IPS DF 19.7 (cell line): ENCODE results near the gene RPLP2.

Experiments
- DNase-seq: peaks from one replicate; pipeline ENCODE4 v3.0.0-alpha.2; 2013; ENCODE audit warnings: low read depth, low spot score

Gene RPLP2

DNA sequence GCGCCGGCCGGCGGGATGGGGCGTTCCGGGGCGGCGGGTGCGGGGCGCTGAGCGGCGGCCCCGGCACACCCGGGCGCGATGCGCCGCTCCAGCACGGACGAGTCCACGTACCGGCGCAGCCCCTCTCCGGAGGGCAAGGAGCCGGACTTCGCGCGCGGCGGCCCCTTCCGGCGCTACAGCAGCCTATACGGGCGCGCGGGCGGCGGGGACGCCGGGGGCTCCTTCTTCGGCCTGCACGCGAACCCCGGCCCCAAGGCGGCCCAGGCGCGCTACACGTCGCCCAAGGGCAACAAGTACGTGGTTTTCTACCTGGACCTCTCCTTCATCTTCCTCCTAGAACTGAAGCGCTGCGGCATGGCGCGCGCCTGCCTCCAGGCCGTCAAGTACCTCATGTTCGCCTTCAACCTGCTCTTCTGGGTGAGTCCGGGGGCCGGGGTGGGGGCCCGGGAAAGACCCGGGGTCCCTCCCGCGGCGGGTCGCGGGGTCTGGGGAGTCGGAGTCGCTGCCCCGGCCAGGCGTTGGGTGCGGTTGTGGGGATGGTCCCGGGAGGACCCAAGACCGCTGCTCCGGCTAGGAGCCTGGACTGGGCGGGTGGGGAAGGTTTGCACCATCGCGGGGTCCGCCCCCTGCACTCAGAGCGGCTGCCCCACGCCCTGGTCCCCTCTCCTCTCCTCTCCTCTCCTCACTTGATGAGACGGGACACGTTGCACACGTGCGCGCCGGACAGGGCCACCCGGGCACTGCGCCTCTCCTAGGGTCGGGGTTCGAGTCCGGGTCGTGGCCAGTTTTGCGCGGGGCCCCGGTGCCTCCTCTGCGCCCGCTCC lies 40.4 kb downstream of the RPLP2 start:
- DNase-seq = no peak

DNA sequence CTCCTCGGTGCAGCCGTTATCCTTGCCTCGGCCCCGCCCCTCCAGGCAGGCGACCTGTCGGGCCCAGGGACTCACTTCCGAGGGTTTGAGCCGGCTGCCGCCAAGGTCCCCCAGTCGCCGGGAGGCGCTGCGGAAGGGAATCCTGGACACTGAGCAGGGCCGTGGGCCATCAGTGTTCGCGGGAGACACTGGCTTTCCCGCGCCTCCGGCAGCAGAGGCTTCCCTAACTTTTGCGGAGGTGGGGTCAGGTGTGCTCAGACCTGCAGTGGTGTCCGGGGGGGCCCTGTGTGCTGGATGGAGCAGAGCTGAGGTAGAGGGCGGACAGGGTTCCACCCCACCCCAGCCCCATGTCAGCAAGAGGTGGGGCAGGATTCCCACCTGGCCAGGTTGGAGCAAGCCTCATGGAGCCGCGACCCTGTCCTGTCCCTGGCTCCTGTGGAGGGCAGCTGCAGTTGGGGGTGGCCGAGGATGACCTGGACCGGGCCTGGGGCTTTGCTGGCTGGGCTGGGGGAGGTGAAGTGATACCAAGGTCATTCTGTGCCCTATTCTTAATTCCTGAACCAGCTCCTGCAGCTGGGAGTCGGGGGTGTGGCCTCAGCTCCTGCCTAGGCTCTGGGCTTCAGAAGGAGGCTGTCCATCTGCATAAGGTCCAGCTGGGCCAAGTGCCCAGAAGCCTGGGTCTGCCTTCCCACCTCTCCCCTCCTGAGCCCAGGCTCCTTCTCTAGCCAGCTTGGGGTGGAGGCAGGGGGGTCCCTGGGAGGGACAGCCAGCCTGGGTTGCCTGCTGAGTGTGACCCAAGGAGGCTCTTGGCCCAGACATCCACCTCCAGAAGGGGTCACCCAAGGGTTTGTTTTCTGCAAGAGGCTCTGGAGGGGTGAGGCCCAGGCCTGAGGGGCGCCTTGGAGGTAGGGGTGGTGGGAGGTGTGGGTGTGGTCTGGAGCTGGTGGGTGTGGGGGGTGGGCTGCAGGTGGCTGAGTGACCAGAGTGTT lies 41.3 kb downstream of the RPLP2 start:
- no peak for DNase-seq

DNA sequence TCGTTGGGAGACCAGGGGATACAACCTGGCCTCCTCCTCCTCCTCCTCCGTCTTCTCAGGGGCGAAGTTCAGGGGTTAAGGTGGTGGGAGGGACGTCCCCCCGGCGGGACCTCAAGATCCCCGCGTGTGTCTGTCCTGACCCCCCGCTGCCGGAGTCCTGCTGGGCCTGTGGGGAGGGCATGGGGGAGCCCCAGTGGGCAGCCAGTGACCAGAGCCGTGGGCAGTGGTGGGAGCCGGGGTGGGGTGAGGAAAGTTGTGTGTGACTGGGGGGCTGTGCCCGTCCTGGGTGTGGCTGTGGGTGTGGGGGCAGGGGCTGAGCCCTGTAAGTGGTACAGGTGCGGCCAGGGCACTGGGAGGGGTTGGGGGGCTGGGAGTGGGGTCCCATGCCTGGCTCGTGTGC lies 43.0 kb downstream of the RPLP2 start:
- no peak for DNase-seq

DNA sequence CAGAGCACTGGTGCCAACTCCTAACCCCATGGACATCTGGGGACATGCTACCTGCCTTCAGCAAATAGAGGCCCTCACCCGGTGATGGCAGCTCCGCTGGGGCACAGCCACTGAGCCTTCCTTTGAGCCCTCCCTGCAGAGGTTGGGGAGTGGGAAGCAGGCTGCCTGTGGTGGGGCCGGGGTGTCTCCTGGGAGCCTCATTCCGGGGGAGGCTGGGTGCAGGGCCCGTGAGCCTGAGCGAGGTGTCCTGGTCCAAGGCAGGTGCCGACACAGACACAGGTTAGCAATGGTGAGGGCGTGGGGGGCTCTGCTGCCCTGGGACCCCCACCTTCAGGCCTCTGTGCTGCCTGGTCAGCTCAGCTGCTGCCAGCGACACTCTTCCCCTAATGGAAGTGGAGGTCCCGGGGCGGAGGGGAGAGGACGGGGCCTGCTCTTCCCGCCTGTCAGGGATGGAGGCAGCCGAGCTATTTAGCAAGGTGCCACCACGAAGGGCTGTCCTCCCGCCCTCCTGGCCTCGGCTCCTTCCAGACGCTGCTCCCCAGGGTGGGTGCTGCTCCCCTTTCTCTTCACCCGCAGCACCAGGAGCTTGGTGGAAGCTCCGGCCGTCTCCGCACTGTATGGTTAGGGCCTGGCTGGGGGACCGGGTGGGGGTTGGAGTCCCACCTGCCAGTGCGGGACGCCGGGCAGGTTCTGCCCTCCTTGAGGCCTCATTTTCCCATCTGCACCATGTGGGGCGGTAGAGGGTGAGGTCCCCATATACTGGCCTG lies 44.1 kb downstream of the RPLP2 start:
- DNase-seq = no peak

DNA sequence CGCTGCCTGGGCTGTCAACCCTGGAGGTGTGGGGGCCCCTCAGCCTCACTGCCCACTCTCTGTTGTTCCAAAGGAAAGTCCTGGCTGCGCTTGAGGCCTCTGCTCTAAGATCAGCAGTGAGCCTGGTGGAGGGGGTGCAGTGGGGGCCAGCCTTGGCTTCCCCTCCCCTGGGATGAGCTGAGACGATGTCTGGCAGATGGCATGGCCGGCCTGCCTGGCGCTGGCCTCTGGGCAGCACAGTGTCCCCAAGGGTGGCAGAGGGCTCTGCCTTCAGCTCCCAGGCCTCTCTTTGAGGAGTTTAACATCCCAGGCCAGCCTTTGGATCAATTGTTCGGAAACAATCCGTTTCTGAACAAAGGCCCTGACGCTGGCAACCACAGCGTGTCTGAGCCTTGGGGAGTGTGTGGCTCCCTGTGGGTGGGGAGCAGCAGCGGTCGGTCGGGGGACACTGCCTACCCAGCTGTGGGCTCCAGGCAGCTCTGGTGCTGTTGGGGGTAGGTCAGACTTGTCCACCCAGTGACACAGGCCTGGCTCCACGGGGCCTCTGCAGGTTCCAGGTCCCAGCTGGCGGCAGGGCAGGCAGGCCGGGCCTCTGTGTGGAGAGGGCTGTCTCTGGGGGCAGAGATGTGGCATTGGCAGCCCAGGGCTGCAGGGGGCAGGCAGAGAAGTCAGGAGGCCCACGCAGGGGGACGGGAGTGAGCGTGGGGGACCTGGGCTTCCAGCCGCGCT lies 45.0 kb downstream of the RPLP2 start:
- no peak for DNase-seq

DNA sequence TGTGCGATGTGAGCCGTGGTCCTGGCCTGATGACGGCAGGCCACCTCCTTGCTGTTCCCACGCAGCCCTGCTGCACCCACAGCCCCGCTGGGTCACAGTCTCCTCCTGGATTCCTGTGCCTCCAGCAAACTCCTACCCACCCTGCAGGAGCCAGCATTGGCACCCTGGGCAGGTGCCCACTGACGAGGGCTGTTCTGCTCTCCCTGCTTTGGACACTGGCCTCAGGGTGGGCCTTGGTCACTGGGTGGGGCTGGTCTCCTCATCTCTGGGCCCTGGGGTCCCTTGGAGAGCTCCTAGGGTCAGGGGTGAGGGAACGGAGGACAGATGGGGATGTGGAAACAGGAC lies 45.5 kb downstream of the RPLP2 start:
- no peak for DNase-seq

DNA sequence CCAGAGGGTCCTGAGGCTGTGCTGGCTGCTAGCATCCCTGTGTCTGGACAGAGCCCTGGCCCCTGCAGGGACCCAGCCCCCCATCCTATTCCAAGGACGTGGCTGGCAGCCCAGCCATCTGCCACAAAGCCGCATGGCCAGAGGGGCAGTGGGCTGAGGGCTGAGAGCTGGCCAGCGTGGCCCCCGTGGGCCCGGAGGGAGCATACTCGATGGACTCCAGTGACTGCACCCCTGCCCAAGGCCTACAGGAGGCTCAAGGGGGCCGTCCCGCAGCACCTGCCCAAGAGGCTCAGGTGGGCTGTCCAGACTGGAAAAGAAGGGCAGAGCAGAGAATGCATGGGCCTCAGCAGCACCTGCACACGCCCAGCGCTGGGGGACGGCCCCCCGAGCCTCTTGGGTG lies 46.0 kb downstream of the RPLP2 start:
- DNase-seq = no peak

DNA sequence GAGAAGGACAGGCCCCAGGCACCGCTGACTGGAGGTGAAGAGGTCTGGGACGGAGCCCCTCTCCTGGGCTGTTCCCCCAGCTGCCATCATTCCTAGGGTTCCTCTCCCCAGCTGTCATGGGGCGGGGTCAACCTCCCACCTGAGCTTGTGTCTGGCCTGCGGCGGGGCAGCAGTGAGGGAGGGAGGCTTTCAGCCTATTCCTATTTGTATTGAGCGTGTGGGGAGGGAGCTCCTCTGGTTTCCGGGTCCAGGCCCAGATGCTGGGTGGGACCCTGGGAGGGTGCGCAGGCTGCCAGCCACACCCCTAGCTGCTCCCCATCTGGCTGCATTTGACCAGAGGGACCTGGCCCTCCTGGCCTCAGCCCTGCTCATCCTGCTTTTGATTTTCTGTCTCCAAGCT lies 46.6 kb downstream of the RPLP2 start:
- no peak for DNase-seq

DNA sequence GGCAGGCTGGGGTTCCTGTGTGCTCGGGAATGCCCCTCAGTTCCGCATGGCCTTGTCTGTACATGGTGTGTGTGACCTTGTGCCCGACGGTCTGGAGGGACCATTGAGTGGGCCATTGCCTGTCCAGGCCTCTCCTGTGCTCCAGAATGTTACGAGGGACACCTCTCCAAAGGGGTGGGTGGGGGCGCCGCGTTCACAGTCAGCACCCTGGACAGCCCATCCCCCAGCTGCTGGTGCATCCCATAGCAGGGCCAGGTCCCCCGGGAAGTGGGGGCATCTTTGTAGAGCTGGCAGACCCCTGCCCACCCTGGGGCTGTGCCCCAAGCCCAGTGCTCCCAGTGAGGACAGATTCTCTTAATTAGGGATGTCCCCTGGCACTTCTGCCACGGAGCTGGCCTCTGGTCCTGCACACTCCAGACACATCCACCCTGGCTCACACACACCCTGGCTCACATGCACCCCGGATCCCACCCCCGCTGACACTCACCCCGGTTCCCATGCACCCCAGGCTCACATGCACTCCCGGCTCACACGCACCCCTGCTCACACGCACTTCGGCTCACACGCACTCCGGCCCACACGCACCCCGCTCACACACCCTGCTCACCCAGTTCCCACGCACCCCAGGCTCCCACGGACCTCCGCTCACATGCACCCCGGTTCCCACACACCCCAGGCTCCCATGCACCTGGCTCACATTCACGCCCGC lies 48.4 kb downstream of the RPLP2 start:
- no peak for DNase-seq

DNA sequence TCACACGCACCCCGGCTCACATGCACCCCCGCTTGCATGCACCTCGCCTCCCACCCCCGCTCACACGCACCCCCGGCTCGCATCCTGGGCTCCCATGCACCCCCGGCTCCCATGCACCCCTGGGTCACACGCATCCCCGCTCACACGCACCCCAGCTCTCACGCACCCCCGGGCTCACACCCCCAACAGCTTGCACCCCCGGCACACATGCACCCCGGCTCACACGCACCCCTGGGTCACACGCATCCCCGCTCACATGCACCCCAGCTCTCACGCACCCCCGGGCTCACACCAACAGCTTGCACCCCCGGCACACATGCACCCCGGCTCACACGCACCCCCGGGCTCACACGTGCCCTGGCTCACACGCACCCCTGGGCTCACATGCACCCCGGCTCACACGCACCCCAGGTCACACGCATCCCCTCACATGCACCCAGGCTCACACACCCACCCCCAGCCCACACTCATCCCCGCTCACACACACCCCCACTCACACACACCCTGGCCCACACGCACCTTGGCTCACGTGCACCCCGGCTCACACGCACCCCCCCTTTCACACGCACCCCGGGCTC lies 49.1 kb downstream of the RPLP2 start:
- DNase-seq = no peak

DNA sequence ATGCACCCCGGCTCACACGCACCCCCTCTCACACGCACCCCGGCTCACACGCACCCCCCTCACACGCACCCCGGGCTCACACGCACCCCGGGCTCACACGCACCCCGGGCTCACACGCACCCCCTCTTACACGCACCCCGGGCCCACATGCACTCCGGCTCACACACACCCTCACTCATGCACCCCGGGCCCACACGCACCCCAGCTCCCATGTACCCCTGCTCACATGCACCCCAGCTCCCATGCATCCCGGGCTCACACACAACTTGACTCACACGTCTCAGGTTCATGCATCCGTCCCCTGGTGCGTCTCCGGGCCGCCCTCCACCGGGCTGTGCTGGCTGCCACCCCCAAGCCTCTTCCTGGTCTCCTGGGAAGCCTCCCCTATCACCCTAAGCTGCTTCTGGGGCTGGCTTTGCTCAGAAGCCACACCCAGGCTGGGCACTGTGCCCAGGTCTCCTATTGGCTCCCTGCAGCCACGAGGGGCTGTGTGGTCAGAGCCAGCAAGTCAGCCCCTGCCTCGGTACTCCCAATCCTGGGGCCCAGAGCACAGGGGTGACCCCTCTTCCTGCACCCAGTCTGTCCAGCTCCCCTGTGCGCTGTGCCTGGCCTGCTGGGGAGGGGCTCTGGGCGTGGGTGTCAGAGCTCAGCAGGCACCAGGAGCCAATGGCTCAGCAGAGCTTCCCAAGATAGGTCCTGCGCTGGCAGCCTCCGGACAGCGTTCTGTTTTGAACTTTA lies 49.8 kb downstream of the RPLP2 start:
- DNase-seq = no peak

DNA sequence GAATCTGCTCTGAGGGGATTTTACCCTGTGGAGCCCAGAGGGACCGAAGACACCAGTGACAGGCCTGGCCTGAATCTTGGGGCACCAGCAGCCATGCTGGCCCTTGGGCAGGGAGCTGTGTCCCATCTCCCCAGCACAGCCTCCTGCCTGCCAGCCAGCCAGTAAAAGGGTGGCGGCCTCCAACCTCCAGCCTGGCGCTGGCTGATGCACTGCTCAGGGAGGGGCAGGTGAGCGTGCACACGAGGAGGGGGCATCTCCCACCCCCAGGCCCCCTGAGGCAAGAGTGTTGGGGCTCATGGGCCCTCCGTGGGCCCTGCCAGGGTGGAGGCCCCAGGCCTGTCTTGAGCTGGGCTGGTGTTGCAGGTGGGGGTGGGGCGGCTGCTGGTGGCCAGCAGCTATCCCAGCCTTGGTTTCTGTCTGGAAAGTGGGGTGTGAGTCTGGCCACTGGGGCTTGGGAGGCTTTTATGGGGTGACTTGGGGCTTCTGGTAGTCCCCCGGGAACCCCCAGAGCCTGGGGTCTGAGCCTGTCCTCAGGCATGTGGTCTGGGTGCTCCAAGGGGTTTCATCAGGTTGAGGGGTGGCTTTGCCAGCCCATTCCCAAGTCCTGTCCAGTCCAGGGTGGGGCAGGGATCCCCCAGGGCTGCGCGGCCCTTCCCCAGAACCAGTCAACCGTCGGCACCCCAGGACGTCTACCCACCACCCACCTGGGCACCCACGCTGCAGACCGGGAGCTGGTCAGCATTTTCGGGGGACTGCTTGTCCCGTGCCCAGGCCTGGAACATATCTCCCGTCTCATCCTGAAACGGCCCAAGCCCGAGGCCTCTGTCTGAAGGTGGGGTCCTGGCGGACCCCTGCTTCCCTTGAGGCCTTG lies 50.7 kb downstream of the RPLP2 start:
- no peak for DNase-seq

DNA sequence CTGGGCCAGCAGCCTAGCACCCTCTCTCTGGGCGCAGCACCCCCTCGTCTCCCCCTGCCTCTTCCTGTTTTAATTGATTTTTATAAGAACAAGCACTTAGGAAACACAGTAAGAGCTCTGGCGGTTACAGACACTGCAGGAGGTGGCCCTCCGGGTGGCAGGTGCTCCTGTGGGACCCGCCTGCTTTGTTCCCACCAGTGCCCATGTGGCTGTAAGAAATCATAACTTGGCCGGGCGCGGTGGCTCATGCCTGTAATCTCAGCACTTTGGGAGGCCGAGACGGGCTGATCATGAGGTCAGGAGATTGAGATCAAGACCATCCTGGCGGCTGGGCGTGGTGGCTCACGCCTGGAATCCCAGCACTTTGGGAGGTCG lies 51.3 kb downstream of the RPLP2 start:
- no peak for DNase-seq

DNA sequence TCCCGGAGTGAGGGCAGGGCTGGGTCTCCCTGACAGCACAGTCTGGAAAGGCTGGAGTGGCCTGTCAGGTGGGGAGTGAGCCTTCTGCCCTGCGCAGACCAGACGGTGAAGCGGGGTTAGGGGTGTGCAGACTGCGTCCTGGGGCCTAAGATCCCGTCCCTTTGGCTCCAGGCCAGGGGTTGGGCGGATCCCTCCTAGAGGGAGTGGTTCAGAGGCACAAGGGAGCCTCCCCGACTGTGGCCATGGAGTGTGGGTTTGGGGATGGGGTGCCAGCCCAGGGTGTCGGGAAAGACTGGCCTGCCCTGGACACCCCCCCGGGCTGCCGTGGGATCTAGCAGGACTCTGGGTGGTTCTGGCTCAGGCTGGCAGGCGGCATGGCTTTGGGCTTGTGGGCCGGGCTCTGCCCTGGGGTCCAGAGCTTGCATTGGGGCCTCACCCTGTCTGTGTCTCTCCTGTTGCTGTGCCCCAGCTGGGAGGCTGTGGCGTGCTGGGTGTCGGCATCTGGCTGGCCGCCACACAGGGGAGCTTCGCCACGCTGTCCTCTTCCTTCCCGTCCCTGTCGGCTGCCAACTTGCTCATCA lies 52.4 kb downstream of the RPLP2 start:
- DNase-seq = no peak
